Common myeloid progenitor, CD34-positive (primary cell): Measurements from ENCODE around the gene MAN2B2.

Source experiments
- CTCF ChIA-PET: fragments of 350-600 bp; sonication (Branson Sonifier 250); formaldehyde crosslinking; loops from one replicate; lab custom pipeline; 2021; ENCODE audit warnings: antibody characterized with exemption; lab: Charles Lee
- POLR2A ChIA-PET: fragments of 350-600 bp; sonication (Branson Sonifier 250); formaldehyde crosslinking; loops from one replicate; lab custom pipeline; 2021; ENCODE audit warnings: antibody characterized with exemption; lab: Charles Lee
- DNase-seq, 3 donors: peaks; one replicate each; pipeline versions ENCODE4 v3.0.0 to v3.0.0-alpha.2; 2013
- H3K27ac ChIP-seq, 2 experiments: 1 replicate in 1 of 2; 2 replicates in 1 of 2; pipeline ENCODE4 v1.7.0; 2013; ENCODE audit warnings: inconsistent platforms in 2 of 2, low read length in 2 of 2, mild to moderate bottlenecking in 2 of 2, low read depth in 1 of 2, moderate library complexity in 1 of 2; ENCODE audit not compliant: severe bottlenecking in 2 of 2, insufficient read depth in 1 of 2, poor library complexity in 1 of 2
- H3K27me3 ChIP-seq, 5 experiments: replicated peaks in 2 of 5; 1 replicate in 3 of 5; 2 replicates in 2 of 5; pipeline versions ENCODE4 v1.6.1 to v1.7.0; 2013; ENCODE audit warnings: low read length in 4 of 5, mild to moderate bottlenecking in 2 of 5, moderate library complexity in 2 of 5, inconsistent platforms in 1 of 5; ENCODE audit not compliant: insufficient read depth in 5 of 5, control insufficient read depth in 4 of 5
- H3K36me3 ChIP-seq, 4 experiments: 1 replicate in 2 of 4; 2 replicates in 2 of 4; pipeline versions ENCODE4 v1.6.1 to v1.7.0; 2013; ENCODE audit warnings: low read length in 3 of 4, control low read depth in 1 of 4, mild to moderate bottlenecking in 1 of 4; ENCODE audit not compliant: control insufficient read depth in 4 of 4, insufficient read depth in 4 of 4
- H3K4me1 ChIP-seq, 4 experiments: 1 replicate in 3 of 4; 2 replicates in 1 of 4; pipeline versions ENCODE4 v1.6.1 to v1.7.1; 2013; ENCODE audit warnings: low read length in 3 of 4, mild to moderate bottlenecking in 3 of 4, control low read depth in 1 of 4, inconsistent platforms in 1 of 4, moderate library complexity in 1 of 4; ENCODE audit not compliant: control insufficient read depth in 4 of 4, insufficient read depth in 4 of 4; ENCODE audit errors: control extremely low read depth in 1 of 4
- H3K4me3 ChIP-seq, 7 experiments: 1 replicate in 4 of 7; 2 replicates in 3 of 7; pipeline versions ENCODE4 v1.5.1 to v1.7.0; 2013; ENCODE audit warnings: mild to moderate bottlenecking in 7 of 7, low read length in 6 of 7, moderate library complexity in 6 of 7, inconsistent platforms in 2 of 7, low read depth in 2 of 7, control low read depth in 1 of 7; ENCODE audit not compliant: insufficient read depth in 4 of 7, control insufficient read depth in 1 of 7; ENCODE audit errors: extremely low read depth in 1 of 7
- H3K9me3 ChIP-seq, 5 experiments: 1 replicate in 4 of 5; 2 replicates in 1 of 5; pipeline versions ENCODE4 v1.6.1 to v1.7.1; 2013; ENCODE audit warnings: low read length in 4 of 5, mild to moderate bottlenecking in 2 of 5, inconsistent platforms in 1 of 5, low read depth in 1 of 5, moderate library complexity in 1 of 5; ENCODE audit not compliant: control insufficient read depth in 4 of 5, insufficient read depth in 2 of 5; ENCODE audit errors: control extremely low read depth in 1 of 5
- WGBS: methylation state at CpG from one replicate; pipeline ENCODE4 v1.1.5; 2013; ENCODE audit not compliant: insufficient coverage; 5-methylcytosine and 5-hydroxymethylcytosine counted together

MAN2B2 gene

DNA sequence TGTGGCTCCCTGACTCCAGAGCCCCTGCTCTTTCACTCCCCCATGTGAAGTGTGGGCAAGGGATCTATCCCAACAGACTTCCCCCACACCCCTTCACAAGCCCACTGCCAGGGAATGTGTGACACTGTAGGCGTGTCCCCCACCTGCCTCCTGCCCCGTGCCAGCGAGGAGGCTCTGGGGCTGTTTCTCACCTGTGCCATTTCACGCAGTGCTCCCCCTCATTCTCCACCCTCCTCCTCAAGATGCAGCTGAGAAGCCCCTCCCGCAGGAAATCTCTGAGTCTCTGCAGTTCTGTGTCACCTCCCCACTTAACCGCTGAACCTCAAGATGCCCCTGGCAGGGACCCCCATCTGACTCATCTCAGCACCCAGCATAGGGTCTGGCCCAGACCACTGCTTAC, 5.4 kb downstream of the MAN2B2 start:
- Histone ChIP-seq H3K27me3 (no peaks in the 10 kb centered on the region), H3K9me3 (peaks cover 0 to 22% (median 9%) of the 10 kb centered on the region in 5 experiments), H3K27ac (no peak overlapping the region), H3K4me3 (no peak overlapping the region), H3K36me3 (peaks cover 12 to 77% (median 52%) of the 10 kb centered on the region in 4 experiments), H3K4me1 (peaks cover 0 to 7% (median 5%) of the 10 kb centered on the region in 4 experiments)
- ChIA-PET CTCF (no interaction called here), POLR2A (no interaction called here)
- DNase-seq = no peak
- WGBS = 94% methylated on average over 3 of the region's 6 CpGs

DNA sequence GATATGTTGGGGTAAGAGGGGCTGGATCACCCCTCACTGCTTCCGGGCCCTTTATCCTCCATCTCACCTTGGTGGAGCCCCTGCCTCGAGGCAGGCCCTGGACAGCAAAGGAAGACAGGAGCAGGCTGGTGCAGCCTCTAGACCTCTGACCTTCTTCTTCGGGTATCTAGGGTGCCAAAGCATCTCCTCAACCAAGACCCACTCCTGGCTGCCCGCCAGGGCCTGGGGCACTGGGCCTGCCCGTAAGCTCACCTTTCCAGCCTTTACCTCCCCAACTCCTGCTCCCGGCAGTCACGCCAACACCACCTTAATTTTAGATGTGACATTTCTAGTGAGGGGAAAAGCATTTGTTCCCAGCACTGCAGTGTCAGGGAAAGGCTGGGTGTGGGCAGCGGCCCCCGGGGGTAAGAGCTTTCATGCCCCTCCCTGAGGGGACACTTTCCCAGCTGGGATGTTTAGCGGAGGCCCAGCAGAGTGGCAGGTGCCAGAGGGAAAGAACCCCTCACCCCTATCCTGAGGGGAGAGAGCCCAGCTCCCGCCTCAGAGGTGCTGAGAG, 6.7 kb downstream of the MAN2B2 start:
- Histone ChIP-seq H3K27me3 (no peaks in the 10 kb centered on the region), H3K36me3 (peaks cover 12 to 82% (median 52%) of the 10 kb centered on the region in 4 experiments), H3K4me1 (no peaks in the 10 kb centered on the region), H3K9me3 (peaks cover 0 to 23% (median 9%) of the 10 kb centered on the region in 5 experiments), H3K4me3 (no peak overlapping the region), H3K27ac (no peak overlapping the region)
- CTCF ChIA-PET = no interaction called here
- DNase-seq = no peak
- POLR2A ChIA-PET = no interaction called here
- WGBS = 97% methylated on average over 5 of the region's 11 CpGs

DNA sequence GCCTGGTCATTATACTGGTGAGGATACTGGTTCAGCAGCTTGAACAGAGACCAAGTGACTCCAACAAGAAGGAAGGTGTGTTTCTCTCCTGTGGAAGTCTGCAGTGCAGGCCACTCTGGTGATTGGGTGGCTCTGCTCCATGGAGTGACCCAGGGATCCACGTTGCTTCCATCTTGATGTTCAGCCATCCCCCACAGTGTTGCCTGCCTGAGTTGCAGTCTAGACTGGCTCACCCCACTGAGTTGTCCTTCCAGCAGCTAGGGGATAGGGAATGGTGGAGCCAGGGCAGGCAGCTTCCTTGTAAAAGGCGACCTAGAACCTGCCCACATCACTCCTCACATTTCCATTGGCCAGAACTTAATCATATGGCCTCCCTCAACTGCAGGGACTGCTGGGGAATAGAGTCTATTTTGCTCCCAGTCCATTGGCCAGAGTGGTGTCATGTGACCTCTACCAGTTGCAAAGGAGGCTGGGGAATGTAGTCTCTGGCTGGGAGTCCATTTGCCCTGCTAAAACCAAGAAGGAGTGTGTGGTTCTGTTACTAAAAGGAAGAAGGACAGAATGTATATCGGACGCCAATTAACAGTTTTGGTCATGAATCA, 8.0 kb downstream of the MAN2B2 start:
- POLR2A ChIA-PET = no interaction called here
- Histone ChIP-seq H3K36me3 (peaks cover 10 to 79% (median 44%) of the 10 kb centered on the region in 4 experiments), H3K27ac (no peak overlapping the region), H3K4me3 (no peak overlapping the region), H3K9me3 (peaks cover 0 to 23% (median 9%) of the 10 kb centered on the region in 5 experiments), H3K4me1 (no peaks in the 10 kb centered on the region), H3K27me3 (no peaks in the 10 kb centered on the region)
- 100% methylated on average over 2 of the region's 4 CpGs for WGBS
- CTCF ChIA-PET = no interaction called here
- DNase-seq = peak in 2 of 3 donors; percentile 26 to 34

DNA sequence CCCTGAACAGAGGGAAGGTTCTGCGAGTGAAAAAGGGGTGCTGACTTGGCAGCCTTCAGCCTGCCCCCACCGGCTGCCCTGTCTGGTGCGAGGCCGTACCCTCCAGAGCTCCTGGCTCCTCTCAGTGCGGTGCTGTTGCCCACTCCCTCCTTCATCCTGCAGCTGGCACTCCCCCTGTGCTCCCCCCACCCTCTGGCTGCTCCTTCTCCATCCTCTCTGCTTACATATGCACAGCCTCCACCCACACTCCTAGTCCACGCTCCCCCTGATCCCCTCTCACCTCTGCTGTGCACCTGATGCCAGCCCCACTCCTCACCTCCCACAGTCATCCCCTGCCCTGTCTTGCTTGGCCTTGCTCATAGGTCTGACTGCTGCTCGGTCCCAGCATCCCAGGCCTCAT, 9.9 kb downstream of the MAN2B2 start:
- H3K9me3 ChIP-seq = peaks cover 0 to 23% (median 9%) of the 10 kb centered on the region in 5 experiments
- no peak overlapping the region for H3K27ac ChIP-seq
- WGBS = 100% methylated on average over 7 of the region's 7 CpGs
- CTCF ChIA-PET = no interaction called here
- no peaks in the 10 kb centered on the region for H3K27me3 ChIP-seq
- no peaks in the 10 kb centered on the region for H3K4me1 ChIP-seq
- peaks cover 12 to 71% (median 36%) of the 10 kb centered on the region in 4 experiments for H3K36me3 ChIP-seq
- DNase-seq = no peak
- POLR2A ChIA-PET = no interaction called here
- no peak overlapping the region for H3K4me3 ChIP-seq

DNA sequence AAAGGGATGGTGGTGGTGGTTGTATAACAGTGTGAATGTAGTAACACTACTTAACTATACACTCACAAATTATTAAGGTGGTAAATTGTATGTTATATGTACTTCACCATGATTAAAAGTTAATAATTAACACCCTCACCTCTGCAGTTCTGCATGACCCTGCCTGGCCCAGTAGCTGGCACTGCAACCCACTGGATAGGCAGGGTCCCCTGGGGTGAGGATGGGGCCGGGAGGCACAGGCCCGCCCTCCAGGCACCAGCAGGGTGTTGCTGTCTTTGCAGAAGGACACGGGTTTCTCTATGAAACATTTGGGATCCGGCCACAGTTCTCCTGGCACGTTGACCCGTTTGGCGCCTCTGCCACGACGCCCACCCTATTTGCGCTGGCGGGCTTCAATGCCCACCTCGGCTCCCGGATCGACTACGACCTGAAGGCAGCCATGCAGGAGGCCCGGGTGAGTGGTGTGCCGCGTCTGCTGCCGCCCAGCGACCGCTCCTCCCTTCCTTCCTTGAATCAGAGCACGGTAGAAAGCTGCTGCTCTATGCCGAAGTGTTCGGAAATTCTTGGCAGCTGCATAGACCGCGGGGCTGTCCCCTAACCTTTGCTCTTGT, 11.8 kb downstream of the MAN2B2 start:
- H3K27me3 ChIP-seq = no peaks in the 10 kb centered on the region
- ChIA-PET CTCF (no interaction called here), POLR2A (no interaction called here)
- H3K4me1 ChIP-seq = no peaks in the 10 kb centered on the region
- peaks cover 0 to 23% (median 9%) of the 10 kb centered on the region in 5 experiments for H3K9me3 ChIP-seq
- no peak for DNase-seq
- H3K27ac ChIP-seq = no peak overlapping the region
- H3K36me3 ChIP-seq = peaks cover 12 to 65% (median 27%) of the 10 kb centered on the region in 4 experiments
- 96% methylated on average over 26 of the region's 26 CpGs for WGBS
- H3K4me3 ChIP-seq = no peak overlapping the region

DNA sequence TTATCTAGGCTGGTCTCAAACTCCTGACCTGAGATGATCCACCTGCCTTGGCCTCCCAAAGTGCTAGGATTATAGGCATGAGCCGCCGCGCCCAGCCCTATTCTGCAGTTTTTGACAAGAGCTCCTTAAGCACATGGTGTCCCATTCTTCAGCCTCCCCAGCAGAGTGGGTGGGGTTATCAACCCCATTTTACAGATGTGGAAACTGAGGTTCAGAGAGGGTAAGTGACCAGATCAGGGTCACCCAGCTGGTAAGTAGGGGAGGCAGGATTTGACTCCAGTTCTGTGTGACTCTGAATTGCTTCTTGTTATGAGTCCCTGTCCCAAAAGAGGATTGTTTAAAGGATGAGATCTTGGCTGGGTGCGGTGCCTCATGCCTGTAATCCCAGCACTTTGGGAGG, 14.5 kb downstream of the MAN2B2 start:
- H3K9me3 ChIP-seq = peaks cover 0 to 9% (median 0%) of the 10 kb centered on the region in 5 experiments
- ChIA-PET CTCF (interaction anchor here (1.0 kb wide), 1 partner anchor 17 kb away, joined by 3 read pairs; no protein-coding TSS in a partner anchor), POLR2A (no interaction called here)
- H3K36me3 ChIP-seq = peaks cover 6 to 50% (median 22%) of the 10 kb centered on the region in 4 experiments
- WGBS = 100% methylated on average over 2 of the region's 4 CpGs
- no peak for DNase-seq
- H3K27ac ChIP-seq = no peak overlapping the region
- H3K27me3 ChIP-seq = no peaks in the 10 kb centered on the region
- no peaks in the 10 kb centered on the region for H3K4me1 ChIP-seq
- no peak overlapping the region for H3K4me3 ChIP-seq

DNA sequence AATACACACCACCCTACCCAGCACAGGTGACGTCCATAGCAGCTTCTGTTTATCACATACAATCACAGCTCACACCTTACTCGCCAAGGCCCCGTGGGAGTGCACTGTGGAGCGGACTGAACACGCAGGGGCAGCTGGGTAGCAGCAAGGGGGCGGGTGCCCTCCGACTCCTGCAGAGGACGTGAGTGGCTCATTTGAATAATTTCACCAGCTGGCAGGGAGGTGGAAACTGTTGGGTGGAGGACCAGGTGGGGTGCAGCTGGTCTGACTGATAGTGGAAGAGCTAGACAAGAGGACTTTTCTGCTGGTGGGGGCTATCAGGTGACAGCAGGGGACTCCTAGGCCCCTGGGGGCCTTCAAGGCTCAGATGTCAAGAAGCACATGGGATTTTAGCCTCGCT, 16.3 kb downstream of the MAN2B2 start:
- 85% methylated on average over 5 of the region's 9 CpGs for WGBS
- no peaks in the 10 kb centered on the region for H3K4me1 ChIP-seq
- POLR2A ChIA-PET = no interaction called here
- H3K4me3 ChIP-seq = no peak overlapping the region
- CTCF ChIA-PET = interaction anchor here (0.7 to 1.0 kb wide), 2 partner anchors 21 to 76 kb away, joined by 3 read pairs; no protein-coding TSS in a partner anchor
- no peak for DNase-seq
- H3K36me3 ChIP-seq = peaks cover 9 to 47% (median 28%) of the 10 kb centered on the region in 4 experiments
- H3K9me3 ChIP-seq = no peaks in the 10 kb centered on the region
- no peak overlapping the region for H3K27ac ChIP-seq
- H3K27me3 ChIP-seq = no peaks in the 10 kb centered on the region
